Measurements from ENCODE around the gene NXN.
"Not testable (repeated sequence)": the region's sequence is repeated elsewhere in the genome, so short reads cannot be mapped to it uniquely, and the experiment has no call there.

NXN gene

GRCh38 chr17:767076-767475, 212.5 kb downstream of the NXN start:
- H3K36me3 ChIP-seq (ENCODE audit: control insufficient read depth, low read length): peaks cover 57% of the 10 kb centered on the region
- H3K4me3 ChIP-seq (ENCODE audit: low read length): no peak overlapping the region
- H3K79me2 ChIP-seq (ENCODE audit: control insufficient read depth, low read length): no peaks in the 10 kb centered on the region; the same call in 1 of the 2 replicates
- H3K9me3 ChIP-seq (ENCODE audit: control insufficient read depth, insufficient read depth, low read length): no peaks in the 10 kb centered on the region
- H3F3A ChIP-seq (ENCODE audit: control insufficient read depth, insufficient read depth): no peaks in the 10 kb centered on the region
- no peak for TF ChIP-seq EZH2phosphoT487 (IDR thresholded peaks at IDR 0.05; ENCODE audit: borderline replicate concordance, low read length)
- no peak overlapping the region for H3K4me2 ChIP-seq (ENCODE audit: low read length)
- no peaks in the 10 kb centered on the region for H3K4me1 ChIP-seq (ENCODE audit: control insufficient read depth, low read length)
- no peaks in the 10 kb centered on the region for H3K9me2 ChIP-seq (replicated peaks; ENCODE audit: control insufficient read depth, low read length)
- H3K27ac ChIP-seq (ENCODE audit: low read depth, low read length): no peak overlapping the region
- H4K20me1 ChIP-seq (ENCODE audit: control insufficient read depth, insufficient read depth, low read depth, low read length): no peaks in the 10 kb centered on the region
- H3K27me3 ChIP-seq (ENCODE audit: control insufficient read depth, low read length): no peaks in the 10 kb centered on the region

GRCh38 chr17:760371-760770, 219.2 kb downstream of the NXN start:
- Histone ChIP-seq H4K20me1 (ENCODE audit: control insufficient read depth, insufficient read depth, low read depth, low read length) (no peaks in the 10 kb centered on the region), H3K27me3 (ENCODE audit: control insufficient read depth, low read length) (no peaks in the 10 kb centered on the region), H3K9me2 (replicated peaks; ENCODE audit: control insufficient read depth, low read length) (no peaks in the 10 kb centered on the region), H3K27ac (ENCODE audit: low read depth, low read length) (no peak overlapping the region), H3K79me2 (ENCODE audit: control insufficient read depth, low read length) (no peaks in the 10 kb centered on the region), H3K4me2 (ENCODE audit: low read length) (no peak overlapping the region), H3K9me3 (ENCODE audit: control insufficient read depth, insufficient read depth, low read length) (no peaks in the 10 kb centered on the region), H3K4me3 (ENCODE audit: low read length) (no peak overlapping the region), H3F3A (ENCODE audit: control insufficient read depth, insufficient read depth) (0 out of 2 replicates have a peak, but pooled peaks cover 8% of the 10 kb centered on the region), H3K4me1 (ENCODE audit: control insufficient read depth, low read length) (no peaks in the 10 kb centered on the region), H3K36me3 (ENCODE audit: control insufficient read depth, low read length) (peaks cover 61% of the 10 kb centered on the region)
- TF ChIP-seq CTCF (IDR thresholded peaks at IDR 0.05; ENCODE audit: low read depth, low read length, poor library complexity, severe bottlenecking) (no peak), EZH2phosphoT487 (IDR thresholded peaks at IDR 0.05; ENCODE audit: borderline replicate concordance, low read length) (no peak)

GRCh38 chr17:759964-760363, 219.6 kb downstream of the NXN start:
- no peaks in the 10 kb centered on the region for H3K27me3 ChIP-seq (ENCODE audit: control insufficient read depth, low read length)
- peaks cover 57% of the 10 kb centered on the region for H3K36me3 ChIP-seq (ENCODE audit: control insufficient read depth, low read length)
- TF ChIP-seq CTCF (IDR thresholded peaks at IDR 0.05; ENCODE audit: low read depth, low read length, poor library complexity, severe bottlenecking) (no peak), EZH2phosphoT487 (IDR thresholded peaks at IDR 0.05; ENCODE audit: borderline replicate concordance, low read length) (no peak)
- H3F3A ChIP-seq (ENCODE audit: control insufficient read depth, insufficient read depth): peaks cover 10% of the 10 kb centered on the region
- no peak overlapping the region for H3K4me2 ChIP-seq (ENCODE audit: low read length)
- peaks cover 3% of the 10 kb centered on the region; the same call in 1 of the 2 replicates for H3K4me1 ChIP-seq (ENCODE audit: control insufficient read depth, low read length)
- H3K79me2 ChIP-seq (ENCODE audit: control insufficient read depth, low read length): no peaks in the 10 kb centered on the region
- H3K4me3 ChIP-seq (ENCODE audit: low read length): no peak overlapping the region
- H3K9me2 ChIP-seq (replicated peaks; ENCODE audit: control insufficient read depth, low read length): no peaks in the 10 kb centered on the region
- no peaks in the 10 kb centered on the region for H4K20me1 ChIP-seq (ENCODE audit: control insufficient read depth, insufficient read depth, low read depth, low read length)
- H3K27ac ChIP-seq (ENCODE audit: low read depth, low read length): no peak overlapping the region
- H3K9me3 ChIP-seq (ENCODE audit: control insufficient read depth, insufficient read depth, low read length): no peaks in the 10 kb centered on the region

- Histone ChIP-seq H3K36me3 (ENCODE audit: control insufficient read depth, low read length) (peaks cover 44% of the 10 kb centered on the region), H3K4me1 (ENCODE audit: control insufficient read depth, low read length) (peaks cover 12% of the 10 kb centered on the region), H3F3A (ENCODE audit: control insufficient read depth, insufficient read depth) (peaks cover 25% of the 10 kb centered on the region)
- H3K27me3 ChIP-seq (ENCODE audit: control insufficient read depth, low read length); H3K4me2 ChIP-seq (ENCODE audit: low read length); H3K4me3 ChIP-seq (ENCODE audit: low read length); H4K20me1 ChIP-seq (ENCODE audit: control insufficient read depth, insufficient read depth, low read depth, low read length); H3K9me2 ChIP-seq (replicated peaks; ENCODE audit: control insufficient read depth, low read length); H3K9me3 ChIP-seq (ENCODE audit: control insufficient read depth, insufficient read depth, low read length); H3K79me2 ChIP-seq (ENCODE audit: control insufficient read depth, low read length); H3K27ac ChIP-seq (ENCODE audit: low read depth, low read length): not testable (repeated sequence)
These were observed 223.5 kb downstream of the NXN start for GRCh38 chr17:756010-756567.

GRCh38 chr17:755319-755961, 224.1 kb downstream of the NXN start:
- Histone ChIP-seq H3K79me2 (ENCODE audit: control insufficient read depth, low read length) (peaks cover 16% of the 10 kb centered on the region), H3K36me3 (ENCODE audit: control insufficient read depth, low read length) (peaks cover 45% of the 10 kb centered on the region), H3F3A (ENCODE audit: control insufficient read depth, insufficient read depth) (peaks cover 25% of the 10 kb centered on the region), H3K4me1 (ENCODE audit: control insufficient read depth, low read length) (peaks cover 18% of the 10 kb centered on the region)
- H3K27ac ChIP-seq (ENCODE audit: low read depth, low read length); H3K9me3 ChIP-seq (ENCODE audit: control insufficient read depth, insufficient read depth, low read length); H3K4me3 ChIP-seq (ENCODE audit: low read length); H4K20me1 ChIP-seq (ENCODE audit: control insufficient read depth, insufficient read depth, low read depth, low read length); H3K27me3 ChIP-seq (ENCODE audit: control insufficient read depth, low read length); H3K9me2 ChIP-seq (replicated peaks; ENCODE audit: control insufficient read depth, low read length); H3K4me2 ChIP-seq (ENCODE audit: low read length): not testable (repeated sequence)
